GM20000 (cell line): ENCODE data around the gene TBCK.
"Not testable (repeated sequence)": the region's sequence is repeated elsewhere in the genome, so short reads cannot be mapped to it uniquely, and the experiment has no call there.

Experiments used
- DNase-seq: peaks from one replicate; pipeline ENCODE4 v3.0.0; 2012; ENCODE audit warnings: low spot score
- TF ChIP-seq, protein P1 (sequence below): IDR thresholded peaks from 2 replicates; pipeline ENCODE4 v1.5.1; 2012; ENCODE audit warnings: mild to moderate bottlenecking, control low read depth; ENCODE audit errors: extremely low read depth, missing control alignments

TBCK gene

DNA sequence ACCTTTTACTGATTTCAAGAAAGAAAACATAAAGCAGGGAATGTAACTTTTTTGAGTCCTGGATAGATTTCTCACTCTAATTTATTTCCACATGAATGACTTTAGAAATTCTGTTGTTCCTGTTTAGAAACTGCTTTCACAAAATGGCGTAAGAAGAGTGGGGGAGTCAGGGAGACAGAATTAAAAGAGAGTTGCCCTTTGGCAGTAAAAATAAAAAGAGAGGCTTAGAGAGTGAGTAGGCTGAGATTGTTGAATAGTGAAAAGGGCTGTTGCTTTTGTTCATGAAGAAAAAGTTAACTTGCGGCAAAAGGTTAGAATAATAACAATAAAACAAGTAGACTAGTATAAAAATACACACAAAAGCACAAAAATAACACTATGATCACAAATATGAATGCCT, 166.1 kb downstream of the TBCK start:
- no peak for DNase-seq
- TF ChIP-seq, protein P1, sequence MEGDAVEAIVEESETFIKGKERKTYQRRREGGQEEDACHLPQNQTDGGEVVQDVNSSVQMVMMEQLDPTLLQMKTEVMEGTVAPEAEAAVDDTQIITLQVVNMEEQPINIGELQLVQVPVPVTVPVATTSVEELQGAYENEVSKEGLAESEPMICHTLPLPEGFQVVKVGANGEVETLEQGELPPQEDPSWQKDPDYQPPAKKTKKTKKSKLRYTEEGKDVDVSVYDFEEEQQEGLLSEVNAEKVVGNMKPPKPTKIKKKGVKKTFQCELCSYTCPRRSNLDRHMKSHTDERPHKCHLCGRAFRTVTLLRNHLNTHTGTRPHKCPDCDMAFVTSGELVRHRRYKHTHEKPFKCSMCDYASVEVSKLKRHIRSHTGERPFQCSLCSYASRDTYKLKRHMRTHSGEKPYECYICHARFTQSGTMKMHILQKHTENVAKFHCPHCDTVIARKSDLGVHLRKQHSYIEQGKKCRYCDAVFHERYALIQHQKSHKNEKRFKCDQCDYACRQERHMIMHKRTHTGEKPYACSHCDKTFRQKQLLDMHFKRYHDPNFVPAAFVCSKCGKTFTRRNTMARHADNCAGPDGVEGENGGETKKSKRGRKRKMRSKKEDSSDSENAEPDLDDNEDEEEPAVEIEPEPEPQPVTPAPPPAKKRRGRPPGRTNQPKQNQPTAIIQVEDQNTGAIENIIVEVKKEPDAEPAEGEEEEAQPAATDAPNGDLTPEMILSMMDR: no peak

DNA sequence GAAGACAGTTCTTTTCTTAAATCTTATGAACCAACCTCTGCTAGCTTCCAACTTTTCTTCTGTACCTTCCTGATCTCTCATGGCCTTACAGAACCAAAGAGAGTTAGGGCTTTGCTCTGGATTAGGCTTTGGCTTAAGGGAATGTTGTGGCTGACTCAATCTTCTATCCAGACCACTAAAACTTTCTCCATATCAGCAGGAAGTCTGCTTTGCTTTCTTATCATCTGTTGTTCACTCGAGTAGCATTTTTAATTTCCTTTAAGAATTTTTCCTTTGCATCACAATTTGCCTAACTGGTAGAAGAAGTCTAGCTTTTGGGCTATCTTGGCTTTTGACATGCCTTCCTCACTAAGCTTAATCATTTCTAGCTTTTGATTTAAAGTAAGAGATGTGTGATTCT, 167.0 kb downstream of the TBCK start:
- no peak for DNase-seq
- TF ChIP-seq, protein P1: no peak

DNA sequence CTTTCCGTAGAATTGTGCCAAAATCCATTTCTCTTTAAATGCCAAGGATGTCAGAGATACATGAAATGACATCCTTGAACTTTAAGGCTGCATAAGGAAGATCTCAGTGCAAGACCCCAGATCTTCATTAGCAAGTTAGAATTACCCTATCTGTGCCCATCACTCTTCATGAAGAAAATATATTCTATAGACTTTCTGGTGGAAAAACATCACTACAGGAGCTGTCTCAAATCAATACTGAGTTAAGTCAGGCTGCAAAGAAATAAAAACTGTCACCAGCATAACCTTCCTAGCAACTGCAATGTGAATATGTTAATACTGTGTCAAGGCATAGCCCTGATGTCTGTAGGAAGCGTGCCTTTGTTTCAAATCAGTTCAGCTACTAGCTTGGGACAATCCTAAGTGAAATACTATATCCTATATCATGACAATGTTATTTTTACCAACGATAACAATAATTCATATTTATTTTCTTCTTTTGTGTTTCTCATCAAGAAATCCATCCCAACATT, 173.3 kb downstream of the TBCK start:
- TF ChIP-seq, protein P1: no peak
- DNase-seq: no peak

DNA sequence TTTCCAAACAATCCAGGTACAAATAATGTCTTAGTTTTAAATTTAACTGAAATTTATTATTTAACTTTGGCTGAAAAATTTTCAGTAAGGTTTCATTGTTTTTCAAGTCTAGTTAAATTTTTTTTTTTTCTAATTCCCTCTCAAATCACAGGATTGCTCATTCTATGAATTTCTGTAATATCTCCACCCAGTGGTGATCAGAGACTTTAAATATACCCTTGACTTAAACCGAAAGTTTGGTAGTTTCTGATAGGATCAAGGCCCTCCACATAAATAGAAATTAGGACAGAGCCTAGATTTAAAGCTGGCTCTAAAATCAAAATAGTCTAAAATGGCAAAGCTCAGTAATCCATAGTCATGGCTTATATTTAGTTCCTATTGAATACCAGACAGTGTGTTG, 175.4 kb downstream of the TBCK start:
- TF ChIP-seq, protein P1: no peak
- DNase-seq: no peak

DNA sequence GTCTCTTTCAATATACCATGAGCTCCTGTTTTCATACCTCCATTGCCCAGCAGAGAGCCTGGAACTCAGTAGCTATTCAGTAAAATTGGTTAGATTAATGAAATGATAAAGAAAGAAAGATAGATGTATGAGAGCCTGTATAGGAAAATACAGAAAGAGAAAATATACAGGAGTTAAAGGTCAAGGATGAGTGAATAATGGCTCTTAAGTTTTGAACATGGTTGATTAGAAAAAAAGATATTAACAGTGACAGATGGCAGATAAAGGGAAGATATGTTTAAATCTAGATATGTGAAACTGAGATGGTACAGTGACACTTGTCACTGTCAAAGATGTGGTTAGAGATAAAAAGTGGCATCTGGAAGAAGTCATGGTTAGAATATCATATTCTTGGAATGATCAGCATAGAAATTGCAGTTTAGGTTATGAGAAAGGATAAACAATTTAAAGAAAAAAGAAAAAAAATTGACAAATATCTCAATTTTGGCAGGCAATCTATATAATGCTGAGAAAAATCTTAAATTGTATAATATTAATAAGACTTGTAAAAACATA, 179.2 kb downstream of the TBCK start:
- DNase-seq: no peak
- TF ChIP-seq, protein P1: no peak

DNA sequence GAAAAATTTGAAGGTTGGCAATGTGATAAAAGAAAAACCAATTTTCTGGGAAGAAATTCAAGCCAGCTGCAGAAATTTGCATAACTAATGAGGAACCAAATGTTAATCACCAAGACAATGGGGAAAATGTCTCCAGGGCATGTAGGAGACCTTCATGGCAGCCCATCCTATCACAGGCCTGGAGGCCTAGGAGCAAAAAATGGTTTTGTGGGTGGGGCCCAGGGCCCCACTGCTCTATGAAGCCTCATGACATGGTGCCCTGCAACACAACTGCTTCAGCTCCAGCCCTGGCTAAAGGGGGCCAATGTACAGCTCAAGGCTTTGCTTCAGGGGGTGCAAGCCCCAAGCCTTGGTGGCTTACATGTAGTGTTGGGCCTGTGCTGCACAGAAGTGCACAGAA, 184.0 kb downstream of the TBCK start:
- TF ChIP-seq, protein P1: no peak
- DNase-seq: no peak

DNA sequence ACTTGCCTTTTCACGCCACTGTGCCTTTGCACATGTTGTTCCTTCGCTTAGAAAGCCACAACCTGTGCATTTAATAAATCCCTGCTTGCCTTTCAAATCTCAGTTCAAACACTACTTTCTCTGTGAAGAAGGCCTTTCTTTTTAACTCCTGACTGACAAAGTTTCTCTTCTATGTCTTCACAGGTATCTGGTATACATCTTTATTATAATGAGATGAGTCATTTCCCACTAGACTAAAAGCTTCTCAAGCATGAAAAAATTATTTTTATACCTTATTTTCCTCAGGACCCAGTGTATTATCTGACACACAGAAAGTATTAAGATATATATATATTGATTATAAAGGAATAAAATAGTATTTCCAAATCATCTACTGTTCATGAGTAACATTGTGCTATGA, 189.9 kb downstream of the TBCK start:
- TF ChIP-seq, protein P1: no peak
- DNase-seq: no peak

DNA sequence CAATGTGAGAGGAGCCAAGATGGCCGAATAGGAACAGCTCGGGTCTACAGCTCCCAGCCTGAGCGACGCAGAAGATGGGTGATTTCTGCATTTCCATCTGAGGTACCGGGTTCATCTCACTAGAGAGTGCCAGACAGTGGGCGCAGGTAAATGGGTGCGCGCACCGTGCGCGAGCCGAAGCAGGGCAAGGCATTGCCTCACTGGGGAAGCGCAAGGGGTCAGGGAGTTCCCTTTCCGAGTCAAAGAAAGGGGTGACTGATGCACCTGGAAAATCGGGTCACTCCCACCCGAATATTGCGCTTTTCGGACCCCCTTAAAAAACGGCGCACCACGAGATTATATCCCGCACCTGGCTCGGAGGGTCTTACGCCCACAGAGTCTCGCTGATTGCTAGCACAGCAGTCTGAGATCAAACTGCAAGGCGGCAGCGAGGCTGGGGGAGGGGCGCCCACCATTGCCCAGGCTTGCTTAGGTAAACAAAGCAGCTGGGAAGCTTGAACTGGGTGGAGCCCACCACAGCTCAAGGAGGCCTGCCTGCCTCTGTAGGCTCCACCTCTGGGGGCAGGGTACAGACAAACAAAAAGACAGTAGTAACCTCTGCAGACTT, 196.0 kb downstream of the TBCK start:
- DNase-seq: not testable (repeated sequence)
